GM23338 (cell line): Measurements from ENCODE around the gene SMIM12. TPM values are rescaled to one million over a fixed set of nuclear protein-coding genes. Genes with fewer than 3 reads are reported as not detected.

ENCODE experiments used
- ATAC-seq: fragments of 200-7000 bp; cut with Tn5 transposase; 3 replicates; pipeline ENCODE4 v1.9.1; 2020
- DNase-seq: peaks from one replicate; pipeline ENCODE4 v3.0.0-alpha.2; 2015; ENCODE audit warnings: low spot score
- H2AFZ ChIP-seq: fragments of 200-600 bp; sonication (generic); 2 replicates; pipeline ENCODE4 v1.8.0; 2016; ENCODE audit warnings: antibody characterized with exemption, mild to moderate bottlenecking, moderate library complexity
- H3F3A ChIP-seq: fragments of 200-600 bp; sonication (generic); replicated peaks from 2 replicates; pipeline ENCODE4 v1.8.0; 2017; ENCODE audit warnings: antibody characterized with exemption, mixed run types, low read depth
- H3K27ac ChIP-seq: fragments of 200-600 bp; sonication (generic); 2 replicates; pipeline ENCODE4 v1.6.1; 2016; ENCODE audit warnings: low read depth
- H3K27me3 ChIP-seq: fragments of 200-600 bp; sonication (generic); 2 replicates; pipeline ENCODE4 v1.8.0; 2016; ENCODE audit warnings: mild to moderate bottlenecking, mixed run types, moderate library complexity; ENCODE audit not compliant: insufficient read depth
- H3K36me3 ChIP-seq: fragments of 200-600 bp; sonication (generic); 2 replicates; pipeline ENCODE4 v1.8.0; 2016; ENCODE audit warnings: mild to moderate bottlenecking; ENCODE audit not compliant: insufficient read depth
- H3K4me1 ChIP-seq: fragments of 200-600 bp; sonication (generic); 2 replicates; pipeline ENCODE4 v1.8.0; 2016; ENCODE audit warnings: mild to moderate bottlenecking, moderate library complexity; ENCODE audit not compliant: insufficient read depth
- H3K4me2 ChIP-seq: fragments of 200-600 bp; sonication (generic); 2 replicates; pipeline ENCODE4 v1.7.1; 2017; ENCODE audit warnings: mixed run types
- H3K4me3 ChIP-seq: fragments of 200-600 bp; sonication (generic); 2 replicates; pipeline ENCODE4 v1.6.1; 2016; ENCODE audit warnings: mixed run types
- H3K79me2 ChIP-seq: fragments of 200-600 bp; sonication (generic); replicated peaks from 2 replicates; pipeline ENCODE4 v1.8.0; 2017; ENCODE audit warnings: mild to moderate bottlenecking; ENCODE audit not compliant: insufficient read depth
- H3K9me2 ChIP-seq: fragments of 200-600 bp; sonication (generic); 2 replicates; pipeline ENCODE4 v1.8.0; 2017; ENCODE audit not compliant: insufficient read depth
- H4K20me1 ChIP-seq: fragments of 200-600 bp; sonication (generic); replicated peaks from 2 replicates; pipeline ENCODE4 v1.8.0; 2017; ENCODE audit warnings: mild to moderate bottlenecking; ENCODE audit not compliant: insufficient read depth
- H3K27ac Mint-ChIP-seq: 2 replicates; pipeline ENCODE4 v1.8.0; 2020; ENCODE audit warnings: inconsistent platforms, mild to moderate bottlenecking, moderate library complexity, mixed read lengths
- H3K27me3 Mint-ChIP-seq: 3 replicates; pipeline ENCODE4 v1.8.0; 2022; ENCODE audit warnings: low read depth, mild to moderate bottlenecking, moderate library complexity, mixed read lengths, inconsistent platforms; ENCODE audit not compliant: insufficient read depth, poor library complexity
- H3K36me3 Mint-ChIP-seq: 3 replicates; pipeline ENCODE4 v1.8.0; 2021; ENCODE audit warnings: low read depth, mild to moderate bottlenecking, inconsistent platforms, moderate library complexity, mixed read lengths
- H3K4me1 Mint-ChIP-seq: 3 replicates; pipeline ENCODE4 v1.8.0; 2020; ENCODE audit warnings: mild to moderate bottlenecking, inconsistent platforms, mixed read lengths
- H3K4me3 Mint-ChIP-seq: 3 replicates; pipeline ENCODE4 v1.8.0; 2021; ENCODE audit warnings: moderate library complexity, mild to moderate bottlenecking, inconsistent platforms, mixed read lengths
- H3K9me3 Mint-ChIP-seq: 3 replicates; pipeline ENCODE4 v1.8.0; 2020; ENCODE audit warnings: moderate library complexity, mild to moderate bottlenecking, inconsistent platforms, mixed read lengths
- CTCF ChIP-seq, 2 experiments: fragments of 200-600 bp in 1 of 2; sonication (generic) in 1 of 2; conservative IDR thresholded peaks; 2 replicates each; pipeline versions ENCODE4 v1.5.1 to v1.6.1; 2016 to 2017; ENCODE audit warnings: antibody characterized with exemption in 2 of 2, low read depth in 2 of 2, mild to moderate bottlenecking in 2 of 2, moderate library complexity in 1 of 2
- EZH2phosphoT487 ChIP-seq: fragments of 200-600 bp; sonication (generic); IDR thresholded peaks from one replicate; pipeline ENCODE4 v1.8.1; 2018; ENCODE audit warnings: antibody characterized with exemption; ENCODE audit not compliant: unreplicated experiment
- JUNB ChIP-seq: IDR thresholded peaks from one replicate; pipeline ENCODE4 v1.6.1; 2016; ENCODE audit warnings: antibody characterized with exemption; ENCODE audit not compliant: unreplicated experiment
- NANOG ChIP-seq: IDR thresholded peaks from 2 replicates; pipeline ENCODE4 v1.6.1; 2016; ENCODE audit warnings: antibody characterized with exemption, borderline replicate concordance
- POLR2AphosphoS5 ChIP-seq: IDR thresholded peaks from 2 replicates; pipeline ENCODE4 v1.6.1; 2016; ENCODE audit warnings: antibody characterized with exemption, low read depth
- REST ChIP-seq: IDR thresholded peaks from one replicate; pipeline ENCODE4 v1.6.1; 2018; ENCODE audit warnings: antibody characterized with exemption; ENCODE audit not compliant: unreplicated experiment
- ZNF114 ChIP-seq: fragments of 250-450 bp; sonication (Bioruptor Pico); IDR thresholded peaks from 2 replicates; pipeline ENCODE4 v1.5.0; 2020; ENCODE audit warnings: mild to moderate bottlenecking, moderate library complexity
- ZNF331 ChIP-seq: fragments of 250-450 bp; sonication (Bioruptor Pico); IDR thresholded peaks from 2 replicates; pipeline ENCODE4 v1.5.0; 2020; ENCODE audit warnings: low read depth, mild to moderate bottlenecking, moderate library complexity
- polyA plus RNA-seq: library from polyadenylated mRNA; unstranded; fragments of >200 nt; fragmentation: Nextera tagmentation; extraction: Ambion mirVana; gene quantifications from 2 replicates; pipeline ENCODE4 v1.2.1, GENCODE V29; 2016
- total RNA-seq: library from RNA; depleted of rRNA; stranded (reverse); fragments of >200 nt; shearing (Covaris generic); gene quantifications from 2 replicates; pipeline ENCODE4 v1.2.3, GENCODE V29; 2014
- TF ChIP-seq, protein P1 (sequence below): IDR thresholded peaks from 2 replicates; pipeline ENCODE4 v1.6.1; 2016; ENCODE audit warnings: antibody characterized with exemption

The SMIM12 gene
- total and polyA plus RNA-seq, 2 experiments from 2014 or later = 22.7 to 25.3 TPM

- H3F3A ChIP-seq = no peaks in the 10 kb centered on the region
- no peaks in the 10 kb centered on the region for H3K36me3 Mint-ChIP-seq
- DNase-seq (peak; percentile 43), ATAC-seq (no peak; the same call in 1 of the 3 replicates)
- no peak overlapping the region for H3K27ac ChIP-seq
- no peak overlapping the region for H3K4me3 Mint-ChIP-seq
- H3K27me3 Mint-ChIP-seq = no peaks in the 10 kb centered on the region
- H4K20me1 ChIP-seq = no peaks in the 10 kb centered on the region; the same call in 1 of the 2 replicates
- peaks cover 2% of the 10 kb centered on the region; the same call in 1 of the 3 replicates for H3K4me1 Mint-ChIP-seq
- no peak overlapping the region for H3K27ac Mint-ChIP-seq
- no peak overlapping the region for H3K4me2 ChIP-seq
- H2AFZ ChIP-seq = no peak overlapping the region
- H3K4me1 ChIP-seq = no peaks in the 10 kb centered on the region
- H3K9me2 ChIP-seq = no peaks in the 10 kb centered on the region
- peak; percentile 88 for TF ChIP-seq REST
- TF ChIP-seq NANOG = no peak
- no peak for TF ChIP-seq ZNF114 (CRISPR knock-in tag)
- TF ChIP-seq ZNF331 (CRISPR knock-in tag) = no peak
- no peak for TF ChIP-seq JUNB
- no peaks in the 10 kb centered on the region for H3K79me2 ChIP-seq
- no peak overlapping the region for H3K4me3 ChIP-seq
- no peaks in the 10 kb centered on the region for H3K36me3 ChIP-seq
- H3K9me3 Mint-ChIP-seq = no peaks in the 10 kb centered on the region
- H3K27me3 ChIP-seq = no peaks in the 10 kb centered on the region
Observed at GRCh38 chr1:34907487-34908090, 48.0 kb upstream of the SMIM12 start.

- Histone ChIP-seq H3K27me3 (no peaks in the 10 kb centered on the region), H3K27ac (no peak overlapping the region), H3K4me1 (no peaks in the 10 kb centered on the region), H3K4me2 (no peak overlapping the region), H2AFZ (no peak overlapping the region), H3K79me2 (no peaks in the 10 kb centered on the region), H3F3A (no peaks in the 10 kb centered on the region), H3K9me2 (no peaks in the 10 kb centered on the region), H3K4me3 (no peak overlapping the region), H3K36me3 (no peaks in the 10 kb centered on the region), H4K20me1 (no peaks in the 10 kb centered on the region; the same call in 1 of the 2 replicates)
- Mint-ChIP-seq H3K9me3 (no peaks in the 10 kb centered on the region), H3K4me1 (peaks cover 2% of the 10 kb centered on the region; the same call in 1 of the 3 replicates), H3K4me3 (no peak overlapping the region), H3K36me3 (no peaks in the 10 kb centered on the region), H3K27ac (no peak overlapping the region), H3K27me3 (no peaks in the 10 kb centered on the region)
- DNase-seq = no peak
- no peak for ATAC-seq
- TF ChIP-seq, protein P1, sequence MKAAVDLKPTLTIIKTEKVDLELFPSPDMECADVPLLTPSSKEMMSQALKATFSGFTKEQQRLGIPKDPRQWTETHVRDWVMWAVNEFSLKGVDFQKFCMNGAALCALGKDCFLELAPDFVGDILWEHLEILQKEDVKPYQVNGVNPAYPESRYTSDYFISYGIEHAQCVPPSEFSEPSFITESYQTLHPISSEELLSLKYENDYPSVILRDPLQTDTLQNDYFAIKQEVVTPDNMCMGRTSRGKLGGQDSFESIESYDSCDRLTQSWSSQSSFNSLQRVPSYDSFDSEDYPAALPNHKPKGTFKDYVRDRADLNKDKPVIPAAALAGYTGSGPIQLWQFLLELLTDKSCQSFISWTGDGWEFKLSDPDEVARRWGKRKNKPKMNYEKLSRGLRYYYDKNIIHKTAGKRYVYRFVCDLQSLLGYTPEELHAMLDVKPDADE = no peak
- no peak for TF ChIP-seq EZH2phosphoT487
- TF ChIP-seq POLR2AphosphoS5 = no peak
- TF ChIP-seq CTCF (conservative IDR thresholded peaks at IDR 0.05; ENCODE audit: low read depth in 2 of 2) = no peak
- no peak for TF ChIP-seq JUNB
- TF ChIP-seq REST = no peak
- no peak for TF ChIP-seq NANOG
Observed at GRCh38 chr1:34906756-34907155, 47.2 kb upstream of the SMIM12 start.
